ENCODE measurements around the gene RTL1. TPM values are rescaled to one million over a fixed set of nuclear protein-coding genes. Genes with fewer than 3 reads are reported as not detected.
A peak's percentile ranks its signal among the peaks of the same experiment; 100 is the strongest.

The RTL1 gene
- total RNA-seq, 1 experiment from 2014 or later: not detected

GRCh38 chr14:100904307-100905087 lies 975 bp upstream of the RTL1 start:
- H3K9ac ChIP-seq (ENCODE audit: low read length): no peak overlapping the region
- no peaks in the 10 kb centered on the region for H4K20me1 ChIP-seq (ENCODE audit: low read length)
- peaks cover 8% of the 10 kb centered on the region for H3K4me1 ChIP-seq (ENCODE audit: insufficient read depth, low read length)
- no peaks in the 10 kb centered on the region for H3K79me2 ChIP-seq (ENCODE audit: low read length)
- no peak overlapping the region for H3K27ac ChIP-seq (ENCODE audit: low read length)
- peak; percentile 15 for DNase-seq
- no peaks in the 10 kb centered on the region for H3K36me3 ChIP-seq (ENCODE audit: low read depth, low read length)
- intact Hi-C loops (cut with micrococcal nuclease): loop anchor here (5.0 to 10.0 kb wide), 2 partner anchors 153 to 760 kb away; no protein-coding TSS in a partner anchor
- no peaks in the 10 kb centered on the region for H3K9me2 ChIP-seq (replicated peaks; ENCODE audit: low read length)
- TF ChIP-seq CTCF (conservative IDR thresholded peaks at IDR 0.05; ENCODE audit: low read depth, low read length) (peak; percentile 46), EZH2phosphoT487 (IDR thresholded peaks at IDR 0.05; ENCODE audit: borderline replicate concordance, low read length) (no peak)
- H3K4me3 ChIP-seq (ENCODE audit: low read length): no peak overlapping the region
- H2AFZ ChIP-seq (ENCODE audit: low read length): no peak overlapping the region; the same call in 1 of the 2 replicates
- peak; percentile 22; the same call in 1 of the 2 replicates for ATAC-seq
- ChIA-PET POLR2A (ENCODE audit: unreplicated experiment) (no interaction called here), CTCF (interaction anchor here (0.6 kb wide), 1 partner anchor 197 kb away, joined by 3 read pairs; no protein-coding TSS in a partner anchor)
- BruUV-seq (replicated peaks): no TSS peak
- H3K9me3 ChIP-seq (ENCODE audit: low read length): no peaks in the 10 kb centered on the region
- no peaks in the 10 kb centered on the region for H3K27me3 ChIP-seq (ENCODE audit: low read length)
- no peaks in the 10 kb centered on the region for H3F3A ChIP-seq (ENCODE audit: low read length, unreplicated experiment)
- H3K4me2 ChIP-seq (ENCODE audit: low read length): no peak overlapping the region

- BruUV-seq (replicated peaks): no TSS peak
- Histone ChIP-seq H3K36me3 (ENCODE audit: low read depth, low read length) (no peaks in the 10 kb centered on the region), H2AFZ (ENCODE audit: low read length) (no peak overlapping the region), H3F3A (ENCODE audit: low read length, unreplicated experiment) (no peaks in the 10 kb centered on the region), H3K9me3 (ENCODE audit: low read length) (no peaks in the 10 kb centered on the region), H3K27ac (ENCODE audit: low read length) (no peak overlapping the region), H3K9ac (ENCODE audit: low read length) (no peak overlapping the region), H3K4me1 (ENCODE audit: insufficient read depth, low read length) (peaks cover 8% of the 10 kb centered on the region), H3K4me3 (ENCODE audit: low read length) (no peak overlapping the region), H3K4me2 (ENCODE audit: low read length) (no peak overlapping the region), H3K79me2 (ENCODE audit: low read length) (no peaks in the 10 kb centered on the region), H4K20me1 (ENCODE audit: low read length) (no peaks in the 10 kb centered on the region), H3K9me2 (replicated peaks; ENCODE audit: low read length) (no peaks in the 10 kb centered on the region), H3K27me3 (ENCODE audit: low read length) (peaks cover 6% of the 10 kb centered on the region; the same call in 1 of the 2 replicates)
- intact Hi-C loops (cut with micrococcal nuclease): loop anchor here (2.0 to 10.0 kb wide), 3 partner anchors 154 to 762 kb away; no protein-coding TSS in a partner anchor
- POLR2A ChIA-PET (ENCODE audit: unreplicated experiment): no interaction called here
- no peak for DNase-seq
- no peak for ATAC-seq
- TF ChIP-seq EZH2phosphoT487 (IDR thresholded peaks at IDR 0.05; ENCODE audit: borderline replicate concordance, low read length): no peak
- TF ChIP-seq CTCF (conservative IDR thresholded peaks at IDR 0.05; ENCODE audit: low read depth, low read length): no peak
- no peak for TF ChIP-seq EZH2 (IDR thresholded peaks at IDR 0.05; ENCODE audit: low read length, unreplicated experiment)
- CTCF ChIA-PET: no interaction called here
These were observed 421 bp downstream of the RTL1 start for GRCh38 chr14:100903134-100903468.

Data from PC-3 (cell line).